Activated gamma-delta T cell (primary cell): ENCODE data around the gene CDK14.

Experiments used
- DNase-seq: peaks from one replicate; lab custom pipeline; 2025; lab: John Stamatoyannopoulos, UW

Gene CDK14

DNA sequence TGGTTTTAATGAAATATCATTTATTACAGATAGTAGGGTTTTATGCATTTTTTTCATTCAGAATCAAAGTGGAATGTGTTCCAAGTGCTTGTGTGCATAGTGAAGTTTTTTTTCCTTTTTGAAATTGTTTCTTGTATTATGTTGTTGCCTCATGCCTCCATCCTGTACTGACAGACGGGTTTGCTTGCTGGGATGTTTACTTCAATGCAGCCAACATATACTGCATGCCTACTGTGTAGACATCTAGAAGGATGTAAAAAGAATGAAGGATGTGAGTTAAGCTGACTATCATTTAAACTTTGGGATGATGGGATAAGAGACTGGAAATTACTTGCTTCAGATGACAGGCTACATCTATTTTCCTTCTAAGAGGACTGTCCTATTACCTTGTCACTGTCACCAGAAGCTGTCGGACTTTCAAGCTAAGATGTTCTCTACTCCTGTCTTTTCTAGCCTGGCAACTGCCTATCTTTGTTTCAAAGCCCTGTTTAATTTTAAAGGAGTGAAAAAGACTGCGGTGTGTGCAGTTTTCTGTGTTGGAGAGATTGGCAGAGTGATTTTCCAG, 243.7 kb downstream of the CDK14 start:
- DNase-seq = no peak

DNA sequence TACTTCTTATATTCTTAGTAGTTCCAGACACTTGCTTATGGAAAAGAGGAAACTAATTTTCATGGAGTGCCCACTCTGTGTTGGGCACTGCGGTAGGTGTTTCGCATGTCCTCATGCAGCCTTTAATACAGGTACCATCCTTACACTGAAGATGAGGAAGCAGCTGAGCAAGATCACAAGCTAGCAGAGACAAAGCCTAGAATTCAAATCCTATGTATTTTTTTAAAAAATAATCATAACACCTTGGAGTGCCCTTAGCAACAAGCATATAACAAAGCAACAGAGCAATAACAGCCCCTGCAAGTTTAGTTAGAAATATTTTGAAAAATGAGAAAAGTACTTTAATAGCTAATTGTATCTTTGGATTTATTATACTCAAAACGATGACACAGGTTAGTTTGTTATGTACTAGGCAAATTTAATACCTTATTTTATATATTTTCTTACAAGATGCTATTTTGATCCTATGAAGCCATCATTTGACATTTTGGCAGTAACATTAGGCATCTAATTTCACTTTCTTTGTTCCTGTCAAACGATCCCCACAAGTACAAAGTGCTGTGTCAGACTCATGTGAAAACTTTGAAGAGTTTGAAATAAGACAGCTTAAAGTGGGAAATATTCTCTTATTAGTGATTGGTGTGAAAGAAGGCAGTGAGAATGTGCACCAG, 245.8 kb downstream of the CDK14 start:
- no peak for DNase-seq

DNA sequence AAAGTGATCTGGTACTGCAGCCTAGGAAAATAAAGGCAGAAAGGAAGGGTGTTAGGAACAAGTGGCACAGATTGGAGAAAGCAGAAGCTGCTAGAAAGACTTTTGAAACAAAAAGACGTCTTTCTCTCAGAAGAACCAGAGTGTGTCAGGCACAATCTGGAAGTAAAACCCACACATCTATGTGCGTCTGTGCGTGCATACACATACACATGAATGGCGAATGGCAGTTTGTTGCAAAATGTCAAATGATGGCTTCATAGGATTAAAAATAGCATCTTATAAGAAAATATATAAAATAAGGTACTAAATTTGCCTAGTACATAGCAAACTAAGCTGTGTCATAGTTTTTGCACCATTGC, 246.3 kb downstream of the CDK14 start:
- no peak for DNase-seq

DNA sequence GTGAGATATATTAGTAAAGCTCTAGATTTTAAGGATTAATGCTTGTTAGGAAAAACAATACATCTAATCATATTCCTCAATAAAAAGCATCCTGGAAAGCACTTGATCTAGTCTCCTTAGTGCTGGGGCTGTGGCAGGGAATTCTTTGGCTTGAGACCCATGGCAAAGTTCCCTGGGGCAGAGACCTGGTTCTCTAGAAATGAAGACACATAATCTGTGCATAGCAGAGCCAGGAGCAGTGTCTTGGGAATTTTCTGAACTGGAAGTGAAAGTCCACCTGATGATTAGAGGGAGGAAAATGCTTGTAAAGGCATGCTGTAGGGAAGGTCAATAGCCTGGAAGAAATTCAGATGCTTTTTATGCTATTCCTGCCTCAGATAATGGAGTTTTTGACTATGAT, 247.4 kb downstream of the CDK14 start:
- no peak for DNase-seq

DNA sequence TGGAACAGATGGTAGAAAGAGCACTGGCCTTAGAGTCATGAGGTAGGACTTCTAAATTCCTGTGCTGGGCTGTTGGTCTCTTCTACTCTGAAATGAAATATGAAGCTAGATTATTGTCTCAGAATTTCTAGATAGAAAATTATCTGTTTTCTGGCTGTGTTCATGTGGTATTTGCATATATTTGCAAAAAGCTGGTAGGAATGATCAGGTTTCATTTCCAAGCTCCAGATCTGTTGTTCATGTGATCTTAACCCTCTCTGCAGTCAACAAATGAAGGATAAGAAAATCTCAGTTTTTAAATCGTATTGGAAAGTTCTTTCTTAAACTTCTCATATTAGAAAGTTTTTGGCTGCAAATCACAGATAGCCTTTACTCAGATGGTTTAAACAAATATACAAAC, 248.3 kb downstream of the CDK14 start:
- no peak for DNase-seq

DNA sequence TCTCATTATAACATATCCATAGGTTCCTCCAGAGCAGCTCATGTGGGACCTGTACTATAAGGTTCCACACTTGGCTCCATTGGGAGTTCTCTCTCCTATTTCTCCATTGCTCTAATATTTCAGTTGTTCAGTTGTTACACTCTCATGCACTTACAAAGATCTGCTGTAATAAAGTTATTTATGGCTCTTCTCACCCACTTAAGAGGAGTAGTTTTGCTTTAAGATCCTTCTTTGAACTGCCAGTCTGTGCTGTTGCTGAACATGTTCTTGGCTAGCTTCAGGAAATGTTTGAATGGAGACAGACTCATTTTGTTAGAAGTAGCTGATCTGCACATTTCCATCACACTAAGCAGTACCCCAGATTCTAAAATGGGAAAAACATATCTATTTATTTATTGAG, 250.1 kb downstream of the CDK14 start:
- no peak for DNase-seq

DNA sequence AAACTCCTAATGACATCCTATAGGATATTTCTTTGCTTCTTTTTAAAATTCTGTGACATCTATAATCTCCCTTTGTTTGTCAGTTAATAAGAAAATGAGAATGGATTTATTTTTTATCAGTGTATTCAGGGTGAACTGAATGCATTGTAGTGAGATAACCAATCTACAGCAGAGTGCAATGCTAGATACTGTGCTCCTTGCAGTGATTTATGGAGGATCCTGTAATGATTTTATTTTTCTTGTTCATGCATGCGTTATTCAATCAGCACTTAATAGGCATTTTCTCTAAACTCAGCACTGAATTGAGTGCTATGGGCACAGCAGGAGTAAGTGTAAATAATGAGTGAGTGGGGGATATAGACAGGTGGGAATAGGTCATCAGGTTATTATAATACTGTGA, 253.9 kb downstream of the CDK14 start:
- no peak for DNase-seq

DNA sequence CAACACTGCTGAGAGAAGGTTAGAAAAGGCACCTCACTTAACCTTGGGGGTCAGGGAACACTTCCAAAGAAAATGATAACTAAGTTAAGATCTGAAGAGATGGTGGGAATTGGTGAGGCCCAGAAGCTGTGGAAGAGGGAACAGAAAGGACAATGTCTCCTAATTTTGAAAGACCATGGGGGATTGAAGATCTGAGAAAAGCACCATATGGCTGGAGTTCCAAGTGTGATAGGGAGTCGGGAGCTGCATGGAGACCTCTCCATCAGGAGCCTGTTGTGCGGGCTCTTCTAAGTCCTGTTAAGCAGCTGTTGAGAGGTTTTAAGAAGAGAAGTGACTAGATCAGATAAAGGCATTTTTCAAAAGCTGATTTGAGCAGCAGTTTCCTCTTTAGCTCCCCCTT, 254.3 kb downstream of the CDK14 start:
- DNase-seq = no peak

DNA sequence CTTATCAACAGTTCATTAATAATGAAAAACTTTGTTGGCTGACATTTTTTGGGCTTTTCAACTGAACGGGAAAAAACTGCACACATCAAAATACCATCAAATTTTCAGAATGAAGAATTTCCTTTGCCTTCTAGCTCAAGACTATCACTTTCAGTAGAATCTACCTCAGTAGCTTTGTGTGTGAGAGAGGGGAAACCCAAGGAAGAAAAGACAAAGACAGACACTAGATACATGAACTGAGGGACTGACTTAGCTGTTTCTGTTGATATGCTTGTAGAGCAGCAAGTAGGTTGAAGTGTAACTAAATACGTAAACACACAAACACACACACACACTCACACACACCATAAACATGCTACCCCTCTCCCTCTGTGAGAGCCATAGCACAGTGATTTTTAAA, 257.1 kb downstream of the CDK14 start:
- DNase-seq = no peak

DNA sequence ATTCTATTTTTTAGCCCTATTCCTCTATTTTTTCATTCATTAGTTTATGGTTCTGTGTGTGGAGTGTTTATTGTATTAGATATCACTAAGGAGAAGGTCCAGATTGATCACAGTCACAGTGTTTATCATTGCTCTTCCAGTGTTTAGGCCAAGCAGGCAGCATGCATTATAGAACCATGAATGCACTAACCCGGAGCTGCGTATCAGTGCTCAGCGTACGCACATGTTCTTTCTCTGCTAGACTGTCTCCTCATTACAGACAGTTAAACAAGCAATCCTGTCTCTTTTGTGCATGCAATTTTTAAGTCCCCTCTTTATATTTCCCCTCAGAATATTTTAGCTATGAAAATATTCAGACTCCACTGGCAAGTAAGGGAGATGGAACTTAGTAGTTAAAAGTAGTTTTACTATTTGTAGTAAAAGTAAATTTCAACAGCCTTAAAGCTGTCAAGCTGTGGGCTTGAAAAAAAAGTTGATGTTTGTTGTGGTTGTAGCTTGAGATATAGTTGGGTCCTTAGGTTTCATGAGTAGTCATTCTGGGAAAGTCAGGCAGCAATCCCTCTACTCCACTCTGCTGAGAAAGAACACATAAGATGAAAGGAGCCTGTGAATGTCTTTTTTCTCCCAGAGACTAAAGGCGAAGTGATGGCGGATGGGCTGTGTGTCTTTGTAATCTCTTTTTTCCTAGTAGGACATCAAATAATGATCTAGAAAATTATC, 260.4 kb downstream of the CDK14 start:
- DNase-seq = no peak

DNA sequence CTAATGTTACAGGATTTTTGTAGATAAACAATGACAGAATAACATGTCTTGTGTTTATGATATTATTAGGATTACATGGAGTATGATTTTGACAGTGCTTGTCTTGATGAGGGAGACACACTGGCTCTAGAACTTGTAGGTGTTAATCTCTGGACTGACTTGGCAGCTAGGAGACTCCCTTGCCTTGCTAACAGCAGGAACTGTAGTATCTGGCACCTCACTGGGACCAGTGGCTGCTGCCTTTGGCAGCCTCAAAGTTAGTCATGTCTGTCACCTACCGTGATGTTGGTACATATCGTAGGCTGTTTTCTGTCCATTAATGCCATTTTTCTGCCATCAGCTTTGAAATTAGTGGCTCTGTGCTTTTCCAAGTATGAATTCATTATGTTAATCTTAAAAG, 261.5 kb downstream of the CDK14 start:
- no peak for DNase-seq

DNA sequence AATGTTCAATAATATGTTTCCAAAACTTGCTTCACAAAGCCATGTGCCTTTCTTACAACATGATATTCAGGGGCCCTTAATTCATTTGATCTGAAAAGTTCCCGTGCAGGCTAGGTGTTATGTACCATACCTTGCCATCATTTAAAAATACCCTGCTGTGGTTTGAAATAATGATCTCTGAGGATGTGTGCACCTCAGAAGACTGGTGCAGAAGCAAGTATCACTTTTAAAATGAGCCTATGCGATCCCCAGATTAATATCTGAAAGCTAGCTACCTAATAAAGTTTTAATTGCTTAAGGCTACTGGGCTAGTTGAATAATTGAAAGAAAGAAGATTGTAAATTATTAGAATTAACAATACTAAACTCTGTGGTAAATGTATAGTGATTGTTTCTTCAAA, 262.4 kb downstream of the CDK14 start:
- no peak for DNase-seq

DNA sequence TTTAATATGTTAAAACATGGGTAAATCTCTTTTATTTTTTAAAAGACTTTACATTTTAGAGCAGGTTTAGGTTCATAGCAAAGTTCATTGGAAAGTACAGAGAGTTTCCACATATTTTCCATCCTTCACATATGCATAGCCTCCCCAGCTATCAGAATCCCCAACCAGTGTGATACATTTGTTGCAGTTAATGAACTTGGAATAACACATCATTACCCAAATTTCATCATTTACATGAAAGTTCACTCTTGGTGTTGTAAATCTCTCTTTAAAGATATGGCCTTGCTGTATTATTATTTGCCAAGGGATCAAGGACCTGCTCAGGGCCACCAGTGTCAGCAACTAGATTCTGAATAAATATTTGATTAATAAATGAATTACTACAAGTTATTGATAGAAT, 263.4 kb downstream of the CDK14 start:
- no peak for DNase-seq

DNA sequence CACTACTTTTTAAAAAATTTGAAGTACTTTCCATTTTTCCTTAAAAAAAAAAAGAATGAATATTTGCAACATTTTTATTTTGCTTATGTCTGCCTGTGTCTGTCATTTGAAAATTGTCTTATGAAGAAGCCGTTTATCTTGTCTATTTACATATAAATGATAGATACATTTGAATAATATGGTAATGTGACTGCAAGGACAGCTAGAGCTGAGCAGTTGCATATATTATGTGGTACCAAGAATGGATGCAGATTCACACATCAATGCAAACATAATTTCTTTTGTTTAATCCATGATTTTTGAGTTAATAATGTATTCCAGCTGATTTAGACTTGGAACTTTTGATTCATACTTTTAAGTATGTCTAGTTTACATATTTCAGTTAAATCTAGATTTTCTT, 268.0 kb downstream of the CDK14 start:
- no peak for DNase-seq

DNA sequence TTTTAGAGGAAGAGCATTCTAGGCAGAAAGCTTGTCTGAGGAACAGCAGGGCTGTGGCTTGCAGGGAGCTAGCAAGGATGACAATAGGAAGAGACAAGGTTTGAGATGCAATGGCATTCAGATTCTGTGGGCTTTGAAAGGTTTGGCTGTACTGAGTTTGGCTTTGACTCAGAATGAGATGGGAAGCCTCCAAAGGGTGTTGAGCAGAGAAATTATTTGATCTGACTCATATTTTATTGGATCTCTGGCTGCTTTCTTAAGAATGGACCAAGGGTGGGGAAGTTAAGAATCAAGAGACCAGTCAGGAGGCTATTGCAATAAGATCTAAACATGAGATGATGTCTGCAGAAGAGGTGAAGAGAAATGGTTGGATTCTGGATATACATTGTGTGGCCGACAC, 273.2 kb downstream of the CDK14 start:
- no peak for DNase-seq

DNA sequence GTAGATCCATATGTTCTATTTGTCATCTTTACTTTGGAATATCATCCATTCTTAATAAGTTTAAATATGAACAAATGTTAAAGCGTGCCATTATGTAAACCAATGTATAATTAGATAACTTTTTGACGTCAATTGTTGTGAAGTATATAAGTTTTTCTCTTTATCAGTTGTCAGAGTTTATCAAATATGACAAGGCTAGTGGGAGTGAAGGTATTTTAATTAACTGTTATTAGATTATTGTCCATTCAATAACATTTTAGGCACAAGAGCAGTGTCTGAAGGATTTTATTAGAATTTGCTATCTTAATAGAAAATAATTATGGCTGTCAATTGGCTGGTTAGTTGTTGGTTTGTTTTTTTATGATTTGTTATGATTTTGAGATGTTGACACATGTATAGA, 280.6 kb downstream of the CDK14 start:
- no peak for DNase-seq

DNA sequence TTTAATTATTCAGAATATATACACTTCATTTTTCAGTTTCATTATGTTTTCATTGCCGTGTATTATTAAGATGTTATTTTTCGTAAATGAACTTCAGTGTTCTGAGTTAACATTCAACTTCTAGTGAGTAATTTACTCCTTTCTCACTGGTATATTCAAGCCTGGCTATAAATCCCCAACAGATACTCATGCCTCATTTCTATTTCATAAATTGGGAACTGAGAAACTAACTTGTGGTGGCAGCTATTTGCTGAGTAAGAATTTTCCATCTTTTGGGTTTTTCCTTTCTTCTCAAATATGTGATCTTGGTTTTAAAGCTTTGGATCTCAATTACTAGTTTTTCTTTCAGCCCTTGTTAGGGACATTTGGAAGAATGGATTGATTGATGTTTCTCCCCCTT, 281.1 kb downstream of the CDK14 start:
- DNase-seq = no peak

DNA sequence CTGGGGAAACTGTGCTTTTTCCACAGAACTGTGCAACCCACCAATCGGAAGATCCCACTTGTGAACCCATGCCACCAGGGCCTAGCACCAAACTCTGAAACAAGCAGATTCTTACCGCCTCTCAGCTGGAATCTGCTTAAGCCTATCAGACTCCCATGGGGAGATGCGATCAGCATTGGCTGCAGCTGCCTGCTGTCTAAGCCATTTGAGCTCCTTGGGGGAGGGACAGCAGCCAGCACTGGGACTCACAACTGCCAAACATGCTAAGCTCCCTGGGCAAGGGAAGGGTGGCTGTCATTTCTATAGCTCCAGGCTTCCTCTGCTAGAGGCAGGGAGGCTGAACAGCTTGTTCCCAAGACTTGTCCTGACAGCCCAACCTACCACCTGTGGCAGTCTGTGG, 283.8 kb downstream of the CDK14 start:
- DNase-seq = no peak

DNA sequence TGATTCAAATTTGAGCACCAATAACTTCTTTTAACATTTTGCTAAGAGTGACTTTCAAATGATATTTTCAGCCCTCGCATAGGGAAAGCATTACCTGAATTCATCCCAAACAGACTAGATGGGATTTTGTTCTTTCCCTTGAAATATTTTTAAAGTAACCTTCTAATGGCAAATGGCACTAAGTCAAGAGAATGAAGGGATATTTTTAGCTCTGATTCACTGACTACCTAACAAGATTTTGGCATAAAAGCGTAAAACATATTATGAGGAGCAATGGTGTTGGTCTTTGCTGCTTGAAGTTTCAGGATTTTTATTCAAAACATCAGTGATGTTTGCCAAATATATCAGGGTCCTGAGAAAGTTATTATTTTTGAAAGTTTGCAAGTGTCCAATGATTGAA, 290.3 kb downstream of the CDK14 start:
- no peak for DNase-seq

DNA sequence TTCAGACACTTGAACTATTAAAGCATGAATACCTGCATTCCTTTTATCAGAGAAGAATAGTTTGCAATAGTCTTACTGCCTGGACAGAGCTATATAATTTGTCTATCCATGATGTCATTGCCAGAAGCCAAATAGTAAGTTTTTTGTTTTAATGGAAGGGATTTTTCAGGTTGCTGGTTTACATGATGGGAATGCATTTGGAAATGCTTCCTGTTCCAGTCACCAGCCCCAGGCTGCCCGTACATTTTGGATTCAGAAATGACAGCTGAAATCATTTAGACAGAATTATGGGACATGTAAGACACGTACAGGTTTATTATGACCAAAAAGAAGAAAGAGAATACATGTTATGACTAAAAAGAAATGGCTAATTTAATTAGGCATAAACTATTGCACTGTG, 293.1 kb downstream of the CDK14 start:
- DNase-seq = no peak

DNA sequence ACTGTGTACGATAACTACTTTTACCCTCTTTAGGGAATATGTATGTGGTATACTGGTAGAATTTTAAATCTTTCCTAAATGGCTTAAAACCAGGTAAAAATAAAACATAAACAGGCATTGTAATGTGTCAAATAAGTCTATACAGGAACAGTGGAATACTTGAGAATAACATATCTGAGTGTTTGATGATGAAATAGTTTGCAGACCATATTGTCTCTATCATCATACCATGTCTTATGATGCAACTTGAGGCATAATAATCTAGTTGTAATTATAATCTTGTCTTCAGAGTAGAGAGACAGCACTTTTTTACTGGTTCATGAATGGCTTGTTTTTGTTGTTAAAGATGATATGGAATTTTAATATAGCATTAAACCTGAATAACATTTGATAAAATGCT, 293.5 kb downstream of the CDK14 start:
- no peak for DNase-seq

DNA sequence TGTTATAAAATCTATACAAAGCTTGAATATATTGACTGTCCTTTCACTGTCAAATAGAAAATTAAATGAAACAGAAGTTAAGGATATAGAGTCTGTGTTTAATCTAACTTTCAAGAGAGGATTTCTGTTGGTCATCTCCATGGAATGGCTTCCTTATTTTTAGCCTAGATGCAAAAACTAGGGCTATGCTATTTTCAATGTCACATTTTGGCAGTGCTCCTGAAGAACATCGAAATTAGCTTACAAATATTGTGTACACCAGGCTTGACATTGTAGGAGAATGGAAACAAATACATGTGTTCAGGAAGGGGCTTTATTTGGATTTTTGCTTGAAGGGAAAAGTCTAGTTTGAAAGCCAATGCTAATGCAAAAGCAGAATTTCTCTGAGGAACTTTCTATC, 295.4 kb downstream of the CDK14 start:
- DNase-seq = no peak

DNA sequence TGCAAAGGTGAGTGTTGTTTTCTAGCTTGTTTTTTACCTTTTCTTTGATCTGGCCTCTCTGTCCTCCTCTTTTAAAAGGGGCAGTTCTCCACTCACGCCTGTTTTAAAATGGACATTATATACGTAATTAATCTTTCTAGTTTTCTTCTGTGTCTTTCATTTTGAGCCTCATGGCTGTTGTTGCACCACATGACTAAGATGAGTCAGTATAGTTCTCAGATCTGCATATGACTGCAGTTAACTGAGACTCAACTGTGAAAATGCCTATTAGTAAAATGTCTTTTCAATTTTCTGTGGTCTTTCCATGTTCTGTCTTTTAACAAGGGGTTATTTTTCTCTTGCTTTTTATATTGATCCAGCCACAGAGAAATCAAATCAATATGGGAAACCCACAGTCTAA, 296.1 kb downstream of the CDK14 start:
- no peak for DNase-seq

DNA sequence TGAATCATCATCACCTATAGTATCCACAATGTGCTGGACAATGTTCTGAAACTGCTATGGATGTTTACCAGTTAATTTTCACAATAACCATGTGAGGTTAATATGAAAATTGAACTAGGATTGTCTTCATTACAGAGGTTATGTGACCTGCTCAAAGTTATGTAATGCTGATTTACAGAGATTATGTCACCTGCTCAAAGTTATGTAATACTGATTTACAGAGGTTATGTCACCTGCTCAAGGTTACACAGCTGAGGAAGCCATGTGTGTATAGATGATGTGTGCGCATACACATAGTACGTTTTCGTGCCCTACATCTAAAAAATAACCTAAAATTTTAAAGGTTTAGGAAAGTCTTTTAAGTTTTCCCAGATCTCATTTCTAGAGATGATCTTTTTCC, 298.0 kb downstream of the CDK14 start:
- no peak for DNase-seq
